T1000 (cell line): Measurements from ENCODE around the gene EPS8L3.
"Not testable (repeated sequence)": the region's sequence is repeated elsewhere in the genome, so short reads cannot be mapped to it uniquely, and the experiment has no call there.

Experiments
- DNase-seq: peaks from one replicate; lab custom pipeline; 2025; ENCODE audit warnings: mixed read lengths; lab: John Stamatoyannopoulos, UW

Gene EPS8L3

DNA sequence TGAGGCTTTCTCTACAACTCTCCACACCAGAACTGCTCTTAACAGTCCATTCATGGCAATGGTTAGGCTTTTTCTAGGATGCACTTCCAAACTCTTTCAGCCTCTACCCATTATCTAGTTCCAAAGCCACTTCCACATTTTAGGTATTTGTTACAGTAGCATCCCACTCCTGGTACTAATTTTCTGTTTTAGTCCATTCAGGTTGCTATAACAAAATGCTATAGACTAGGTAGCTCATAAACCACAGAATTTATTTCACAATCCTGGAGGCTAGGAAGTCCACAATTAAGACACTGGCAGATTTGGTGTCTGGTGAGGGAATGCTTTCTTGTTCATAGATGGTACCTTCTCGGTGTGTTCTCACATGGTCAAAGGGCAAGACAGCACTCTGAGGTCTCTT is 17.3 kb upstream of the EPS8L3 start:
- no peak for DNase-seq

DNA sequence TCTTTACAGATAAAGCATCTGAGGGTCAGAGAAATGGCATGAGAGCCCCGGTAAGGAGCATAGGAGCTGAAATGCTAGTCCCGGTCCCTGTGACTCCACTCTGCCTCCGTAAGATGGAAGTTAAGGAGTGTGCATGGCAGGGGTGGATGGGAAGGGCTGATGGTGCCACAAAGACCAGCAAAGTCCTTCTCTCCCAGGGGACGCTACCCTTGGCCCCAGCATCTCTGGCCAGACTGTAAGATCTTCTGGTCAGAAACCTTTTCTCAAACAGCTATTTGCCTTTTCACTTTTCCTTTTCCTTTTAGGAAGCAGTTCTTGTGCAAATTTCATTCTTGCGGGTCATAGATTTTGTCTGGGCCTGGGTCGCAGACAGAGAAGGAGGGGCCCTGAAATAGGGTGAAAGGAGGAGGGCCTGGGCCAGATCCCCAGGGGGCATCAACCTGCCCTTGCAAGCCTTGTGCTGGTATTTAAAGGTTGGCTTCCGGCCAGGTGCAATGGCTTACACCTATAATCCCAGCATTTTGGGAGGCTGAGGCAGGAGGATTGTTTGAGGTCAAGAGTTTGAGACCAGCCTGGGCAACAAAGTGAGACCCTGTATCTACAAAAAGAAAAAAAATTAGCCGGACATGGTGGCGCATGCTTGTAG is 14.4 kb upstream of the EPS8L3 start:
- DNase-seq = no peak

DNA sequence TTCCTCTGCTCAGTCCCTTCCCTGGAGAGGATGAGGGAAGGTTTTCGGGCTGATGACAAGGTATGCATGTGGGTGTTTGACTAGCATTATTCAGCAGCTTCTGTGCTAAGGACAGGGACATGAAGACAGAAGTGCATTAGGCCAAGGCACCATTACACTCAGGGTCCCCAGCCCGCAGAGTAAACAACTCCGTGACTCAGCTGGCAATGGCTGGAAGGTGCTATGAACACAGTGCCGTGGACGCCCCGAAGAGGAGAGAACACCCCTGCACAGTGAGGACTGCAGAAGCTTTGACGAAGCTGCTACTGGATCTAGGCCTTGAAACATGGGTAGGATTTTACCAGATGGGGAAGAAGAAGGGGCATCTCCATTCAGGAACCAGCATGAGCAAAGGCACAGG is 13.7 kb upstream of the EPS8L3 start:
- no peak for DNase-seq

DNA sequence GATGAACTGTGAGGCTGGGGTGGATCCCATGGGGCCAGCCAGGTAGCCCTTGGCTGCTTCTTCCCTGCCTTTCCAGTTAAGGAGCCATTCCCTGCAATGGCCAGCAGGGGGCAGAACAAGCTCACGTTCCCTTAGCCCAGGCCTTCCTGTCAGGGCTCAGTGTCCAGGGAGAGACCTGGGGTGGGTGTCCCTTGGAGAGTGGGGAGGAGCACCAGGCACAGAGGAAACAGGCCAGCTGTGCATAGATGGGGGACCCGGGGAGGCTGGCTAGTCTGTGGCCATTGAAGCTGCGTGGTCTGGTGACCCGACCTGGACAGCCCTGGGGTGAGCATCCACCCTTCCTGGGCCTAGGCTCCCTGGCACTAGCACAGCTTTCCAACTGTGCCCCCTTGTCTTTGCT is 13.2 kb upstream of the EPS8L3 start:
- DNase-seq = peak; percentile 76

DNA sequence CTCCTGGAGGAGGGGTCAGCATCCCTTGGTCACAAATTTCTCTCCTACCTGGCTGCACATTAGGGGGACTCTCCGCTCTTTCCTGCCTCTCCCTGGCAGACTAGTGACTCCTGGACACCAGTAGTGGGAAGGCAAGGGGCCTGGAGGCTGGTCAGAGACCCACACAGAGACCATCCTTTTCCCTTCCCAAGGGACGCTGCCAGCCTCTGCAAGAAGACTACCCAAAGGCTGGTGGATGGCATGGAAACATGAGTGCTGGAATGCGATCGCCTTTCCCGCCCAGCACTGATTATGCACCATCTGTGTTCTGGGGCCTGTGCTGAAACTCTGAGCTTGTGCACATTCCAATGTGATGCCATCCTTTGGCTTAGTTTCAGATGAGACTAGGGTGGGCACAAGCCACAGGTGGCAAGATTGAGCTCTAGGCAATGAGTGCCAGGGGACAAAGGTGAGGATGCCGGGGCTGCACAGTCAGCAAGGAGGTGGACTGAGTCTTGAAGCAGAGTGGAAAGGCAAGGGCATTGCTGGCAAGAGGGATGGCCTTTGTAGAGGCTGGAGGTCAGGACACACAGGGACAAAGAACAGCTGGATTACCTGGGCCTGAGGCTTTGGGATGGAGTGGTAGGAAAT is 12.6 kb upstream of the EPS8L3 start:
- DNase-seq = no peak

DNA sequence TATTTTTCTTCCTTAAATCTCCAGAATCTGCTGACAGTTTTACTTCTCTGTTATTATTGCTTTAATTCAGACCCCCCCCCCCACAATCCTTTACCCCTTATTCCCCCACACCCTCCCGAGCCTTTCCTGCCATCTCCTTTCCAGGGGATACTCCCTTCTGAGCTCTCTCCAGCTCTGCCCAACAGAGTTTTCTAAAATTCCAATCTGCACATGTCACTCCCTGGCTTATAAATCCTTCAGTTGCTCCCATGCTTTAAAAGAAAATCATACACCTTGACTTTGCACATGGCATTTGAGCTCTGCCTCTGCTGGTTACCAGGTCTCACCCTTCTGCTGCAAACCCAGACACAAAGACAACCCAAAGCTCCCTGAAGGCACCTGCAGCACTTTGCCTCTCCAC is 11.7 kb upstream of the EPS8L3 start:
- DNase-seq = no peak

DNA sequence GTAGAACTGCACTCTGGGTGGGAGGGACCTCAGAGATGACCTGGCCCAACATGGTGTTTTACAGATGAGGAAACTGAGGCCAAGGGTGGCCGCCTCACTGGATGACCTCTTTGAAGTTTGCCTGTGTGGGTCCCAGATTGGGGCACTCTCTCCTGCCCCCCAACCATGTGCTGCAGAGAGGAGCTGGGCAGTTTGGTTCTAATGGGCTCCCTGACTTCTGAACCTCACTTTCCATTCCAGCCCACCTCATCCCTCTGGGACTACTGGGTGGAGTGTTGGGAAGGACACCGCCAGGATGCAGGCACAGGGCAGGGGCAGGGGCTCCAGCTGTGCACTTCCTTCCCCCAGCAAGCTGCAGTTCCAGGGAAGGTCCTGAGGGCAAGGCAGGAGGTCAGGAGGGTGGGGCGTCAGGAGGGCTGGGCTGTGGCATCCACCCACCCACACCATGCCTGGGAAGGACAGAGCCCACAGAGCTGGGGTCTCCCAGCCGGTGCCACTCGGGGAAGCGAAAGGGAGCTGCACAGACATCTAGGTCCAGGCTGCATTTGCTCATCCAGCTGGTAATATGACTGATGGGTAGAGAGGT is 10.3 kb upstream of the EPS8L3 start:
- no peak for DNase-seq

DNA sequence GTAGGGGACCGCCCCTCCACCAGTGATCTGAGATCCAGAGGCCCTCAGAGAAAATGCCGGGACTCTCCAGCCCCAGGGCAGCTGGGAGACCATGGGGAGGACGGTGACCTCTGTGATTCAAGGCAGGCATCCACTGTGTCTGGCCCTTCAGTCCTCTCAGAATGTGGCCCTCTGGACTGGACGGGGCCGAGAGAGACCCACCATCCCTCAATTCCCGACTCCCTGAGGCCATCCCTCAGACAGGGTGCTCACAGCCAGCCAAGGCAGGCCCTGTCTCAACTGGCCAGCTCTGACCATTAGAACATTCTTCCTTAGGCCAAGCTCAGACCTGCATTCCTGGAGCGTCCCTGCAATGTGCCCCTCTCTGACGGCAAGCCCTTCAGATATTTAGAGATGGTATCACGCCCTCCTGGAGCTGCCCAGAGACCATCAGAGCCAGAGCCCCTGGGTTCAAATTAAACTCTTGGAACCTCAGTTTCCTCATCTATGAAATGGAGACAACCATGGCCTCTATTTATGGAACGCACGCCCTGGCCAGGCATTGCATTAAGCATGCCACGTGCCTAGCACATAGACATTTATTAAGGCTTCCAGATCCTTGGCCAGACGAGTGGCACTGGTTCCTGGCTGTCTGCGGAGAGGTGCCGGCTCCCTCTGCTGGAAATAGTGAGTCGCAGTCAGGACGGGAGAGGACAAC is 9.6 kb upstream of the EPS8L3 start:
- DNase-seq = peak; percentile 68

DNA sequence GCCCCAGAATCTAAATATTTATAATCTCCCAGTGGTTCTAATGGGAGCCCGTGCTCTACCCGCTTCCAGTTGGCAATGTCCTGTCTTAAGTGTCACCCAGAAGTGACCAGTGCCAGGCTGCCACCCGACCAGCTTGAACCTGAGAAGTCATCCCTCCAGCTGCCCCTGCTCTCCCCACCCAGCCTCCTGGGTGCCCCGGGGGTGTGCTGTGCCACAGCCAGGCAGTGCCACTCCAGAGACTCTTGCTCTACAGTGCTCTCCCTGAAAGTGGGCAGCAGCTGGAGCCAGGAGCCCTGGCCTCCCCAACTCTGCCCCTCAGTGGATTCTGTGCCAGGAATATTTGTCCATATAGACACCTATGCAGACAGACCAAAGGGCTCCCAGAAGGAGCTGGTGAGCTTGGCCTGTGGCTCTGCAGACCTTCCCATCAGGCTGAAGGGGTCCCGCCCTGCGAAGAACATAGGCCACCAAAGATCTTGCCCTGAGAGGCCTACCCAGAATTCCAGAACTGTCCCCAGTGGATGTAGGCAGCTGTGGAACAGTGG is 9.0 kb upstream of the EPS8L3 start:
- DNase-seq = no peak

DNA sequence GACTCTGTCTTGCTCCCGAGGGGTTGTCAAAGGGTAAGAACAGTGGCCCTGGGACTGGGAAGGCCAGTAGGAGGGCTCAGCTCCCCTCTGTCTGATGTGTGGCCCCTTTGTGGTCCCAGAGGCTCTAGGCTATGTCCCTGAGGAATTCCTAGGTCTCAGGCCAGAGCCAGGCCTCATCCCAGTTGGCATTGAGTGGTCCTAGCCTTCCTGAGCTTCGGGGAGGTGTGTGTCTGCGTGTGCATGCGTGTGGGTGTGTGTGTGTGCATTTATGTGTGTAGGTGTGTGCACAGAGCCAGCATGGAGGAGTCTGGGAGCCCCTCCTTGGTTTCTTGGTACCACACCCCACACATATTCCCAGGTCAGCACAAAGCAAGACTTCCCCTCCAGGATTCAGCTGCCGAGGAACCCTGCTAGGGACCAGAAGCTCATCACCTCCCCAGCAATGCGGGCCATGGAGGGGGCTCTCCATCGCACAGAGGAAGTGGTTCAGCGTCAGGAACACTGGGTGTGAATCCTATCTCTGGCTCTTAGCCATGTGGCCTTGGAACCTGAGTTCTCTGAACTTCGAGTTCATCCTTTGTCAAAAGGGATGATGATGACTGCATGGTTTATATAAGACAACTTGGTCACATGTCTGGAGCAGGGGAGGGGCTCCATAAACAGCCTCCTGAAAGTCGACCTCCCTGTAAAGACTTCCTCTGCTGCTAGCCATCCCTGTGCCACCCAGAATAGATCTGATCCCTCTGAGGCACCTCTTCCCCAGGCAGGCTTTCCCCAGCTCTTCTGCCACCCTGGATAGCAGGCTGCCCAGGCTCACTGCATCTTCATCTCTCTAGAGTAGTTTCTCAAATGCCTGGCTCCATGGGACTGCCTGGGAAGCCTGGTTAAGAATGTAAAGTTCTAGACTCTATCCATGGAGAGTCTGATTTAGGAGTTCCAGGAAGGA is 8.3 kb upstream of the EPS8L3 start:
- no peak for DNase-seq

DNA sequence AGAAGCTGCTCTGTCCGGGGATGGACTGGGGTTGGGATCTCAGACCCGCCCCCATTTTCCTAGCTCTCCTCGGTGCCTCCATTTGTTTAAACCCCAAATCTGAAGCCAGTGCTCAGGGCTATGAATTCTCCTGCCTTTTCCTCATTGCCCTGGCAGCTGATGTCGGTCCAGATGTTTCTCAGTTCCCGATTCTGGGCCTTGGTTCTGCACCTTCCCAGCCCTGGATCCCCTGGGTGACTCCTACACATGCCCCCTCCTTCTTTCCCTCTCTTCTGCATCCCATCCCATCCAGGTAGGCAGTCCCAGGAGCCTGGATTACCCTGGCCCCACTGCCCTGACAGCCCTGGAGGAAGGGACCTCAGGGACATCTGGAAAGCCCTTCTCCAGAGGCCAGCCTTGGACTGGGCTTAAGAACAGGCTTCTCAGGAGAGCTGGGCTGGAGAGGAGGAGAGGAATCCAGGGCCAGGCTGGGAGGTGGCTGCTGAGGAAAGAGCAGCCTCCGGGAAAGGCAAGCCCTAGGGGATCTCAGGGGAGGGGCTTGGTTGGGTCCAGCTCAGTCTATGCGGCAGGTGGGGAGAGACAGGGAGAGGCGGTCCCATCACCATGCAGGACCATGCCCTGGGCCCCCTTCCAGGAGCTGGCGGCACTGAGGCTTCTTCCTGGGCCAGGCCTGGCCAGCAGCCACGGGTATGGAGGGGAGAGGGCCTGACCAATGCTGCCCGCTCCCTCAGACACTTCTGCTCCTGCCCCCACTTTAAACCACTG is 6.8 kb upstream of the EPS8L3 start:
- DNase-seq = no peak

DNA sequence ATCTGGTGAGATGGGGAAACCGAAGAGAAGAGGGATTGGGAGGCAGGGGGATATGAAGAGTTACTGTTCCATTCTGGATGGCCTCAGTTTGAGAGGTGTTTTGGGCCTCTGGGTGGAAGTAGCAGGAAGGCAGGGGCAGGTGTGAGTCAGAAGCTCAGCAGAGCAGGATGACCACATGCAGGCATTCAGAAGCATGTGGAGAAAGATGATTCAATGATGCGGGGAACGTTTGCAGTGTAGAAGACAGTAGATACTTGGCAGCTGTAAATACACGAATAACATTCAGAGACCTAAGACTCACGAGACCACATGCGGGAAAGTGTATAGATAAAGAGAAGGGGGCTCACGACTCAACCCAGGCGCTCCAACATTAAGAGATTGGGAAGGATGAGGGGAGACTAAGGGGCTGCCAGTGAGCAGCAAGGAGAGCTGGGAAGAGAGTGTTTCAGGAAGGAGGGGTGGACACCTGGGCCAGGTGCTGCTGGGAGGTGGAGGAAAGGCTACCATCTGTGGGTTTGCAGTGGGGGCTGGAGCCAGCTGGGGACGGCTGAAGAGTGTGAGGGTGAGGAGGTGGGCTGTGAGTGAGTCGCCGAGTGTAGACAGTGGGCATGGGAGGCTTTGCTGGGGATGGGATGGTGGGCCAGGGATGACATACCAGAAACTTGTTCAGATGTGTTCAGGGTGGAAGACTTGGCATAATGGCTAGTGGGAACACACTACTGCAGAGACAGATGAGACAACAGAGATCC is 5.8 kb upstream of the EPS8L3 start:
- DNase-seq = peak; percentile 16

DNA sequence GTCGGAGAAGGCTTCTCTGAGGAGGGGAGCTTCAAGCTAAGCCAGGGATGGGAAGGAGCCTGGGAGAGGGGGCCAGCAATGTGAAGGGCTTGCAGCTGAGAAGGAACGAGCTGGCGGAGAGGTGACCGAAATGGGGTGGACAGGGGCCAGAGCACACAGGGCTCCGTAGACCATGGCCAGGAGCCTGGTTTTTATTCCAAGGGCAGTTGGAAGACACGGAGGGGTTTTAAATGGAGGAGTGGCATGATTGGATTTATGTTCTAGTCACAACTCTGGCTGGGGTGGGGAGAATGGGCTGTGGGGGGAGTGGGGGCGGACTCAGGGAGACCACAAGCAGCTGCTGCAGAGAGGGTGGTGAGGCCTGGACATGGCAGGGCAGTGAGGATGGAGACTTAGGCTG is 5.1 kb upstream of the EPS8L3 start:
- DNase-seq = no peak

DNA sequence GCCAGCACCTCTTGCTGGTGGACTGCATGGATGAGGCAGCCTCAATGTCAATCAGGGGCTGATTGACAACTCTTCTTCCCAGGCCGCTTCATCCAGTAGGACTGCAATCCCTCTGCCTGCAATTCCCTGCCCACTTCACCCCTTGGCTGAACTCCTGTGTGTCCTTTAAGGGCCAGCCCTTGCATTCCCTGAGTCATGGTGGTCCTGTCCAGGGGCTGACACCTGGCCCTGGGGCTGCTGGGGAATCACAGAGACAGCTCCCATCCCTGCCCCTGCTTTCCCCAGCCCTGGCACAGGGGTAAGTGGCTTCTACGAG is 4.6 kb upstream of the EPS8L3 start:
- no peak for DNase-seq

DNA sequence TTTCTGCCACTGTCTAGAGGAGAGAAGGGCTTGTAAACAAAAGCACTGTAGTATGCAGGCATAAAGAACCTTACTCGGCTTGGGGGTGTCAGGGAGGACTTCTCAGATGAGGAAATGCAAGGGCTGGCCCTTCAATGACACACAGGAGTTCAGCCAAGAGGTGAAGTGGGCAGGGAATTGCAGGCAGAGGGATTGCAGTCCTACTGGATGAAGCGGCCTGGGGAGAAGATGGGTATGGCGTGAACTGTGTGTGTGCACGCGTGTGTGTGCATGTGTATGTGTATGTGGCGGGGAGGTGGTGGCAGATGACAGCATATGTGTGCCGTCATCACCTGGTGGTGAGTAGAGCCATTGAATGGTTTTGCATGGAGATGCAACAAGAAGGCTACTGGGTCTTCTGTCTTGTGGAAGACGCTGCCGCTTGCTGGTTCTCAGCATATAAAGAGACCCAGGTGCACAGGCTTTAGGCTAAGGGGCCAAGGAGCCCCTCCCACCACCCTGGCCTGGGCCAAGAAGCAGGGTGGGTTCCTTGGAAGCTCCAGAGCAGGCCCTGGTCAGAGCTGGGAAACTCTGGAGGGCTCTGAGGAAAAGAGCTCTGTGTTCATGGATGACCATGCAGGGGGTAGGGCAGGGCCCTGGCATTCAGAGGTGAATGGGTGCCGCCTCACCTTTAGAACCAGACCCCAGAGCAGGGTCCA is 4.1 kb upstream of the EPS8L3 start:
- DNase-seq = no peak

DNA sequence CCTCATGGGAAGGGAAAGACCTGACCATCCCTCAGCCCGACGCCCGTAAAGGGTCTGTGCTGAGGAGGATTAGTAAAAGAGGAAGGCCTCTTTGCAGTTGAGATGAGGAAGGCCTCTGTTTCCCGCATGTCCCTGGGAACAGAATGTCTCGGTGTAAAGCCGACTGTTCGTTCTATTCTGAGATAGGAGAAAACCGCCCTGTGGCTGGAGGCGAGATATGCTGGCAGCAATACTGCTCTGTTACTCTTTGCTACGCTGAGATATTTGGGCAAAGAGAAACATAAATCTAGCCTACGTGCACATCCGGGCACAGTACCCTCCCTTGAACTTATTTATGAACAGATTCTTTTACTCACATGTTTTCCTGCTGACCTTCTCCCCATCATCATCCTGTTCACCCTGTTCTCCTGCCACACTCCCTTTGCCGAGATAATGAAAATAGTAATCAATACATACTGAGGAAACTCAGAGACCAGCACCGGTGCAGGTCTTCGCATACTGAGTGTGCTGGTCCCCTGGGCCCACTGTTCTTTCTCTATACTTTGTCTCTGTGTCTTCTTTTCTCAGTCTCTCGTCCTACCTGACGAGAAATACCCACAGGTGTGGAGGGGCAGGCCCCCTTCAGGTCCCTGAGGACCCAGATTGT is 3.4 kb upstream of the EPS8L3 start:
- not testable (repeated sequence) for DNase-seq

DNA sequence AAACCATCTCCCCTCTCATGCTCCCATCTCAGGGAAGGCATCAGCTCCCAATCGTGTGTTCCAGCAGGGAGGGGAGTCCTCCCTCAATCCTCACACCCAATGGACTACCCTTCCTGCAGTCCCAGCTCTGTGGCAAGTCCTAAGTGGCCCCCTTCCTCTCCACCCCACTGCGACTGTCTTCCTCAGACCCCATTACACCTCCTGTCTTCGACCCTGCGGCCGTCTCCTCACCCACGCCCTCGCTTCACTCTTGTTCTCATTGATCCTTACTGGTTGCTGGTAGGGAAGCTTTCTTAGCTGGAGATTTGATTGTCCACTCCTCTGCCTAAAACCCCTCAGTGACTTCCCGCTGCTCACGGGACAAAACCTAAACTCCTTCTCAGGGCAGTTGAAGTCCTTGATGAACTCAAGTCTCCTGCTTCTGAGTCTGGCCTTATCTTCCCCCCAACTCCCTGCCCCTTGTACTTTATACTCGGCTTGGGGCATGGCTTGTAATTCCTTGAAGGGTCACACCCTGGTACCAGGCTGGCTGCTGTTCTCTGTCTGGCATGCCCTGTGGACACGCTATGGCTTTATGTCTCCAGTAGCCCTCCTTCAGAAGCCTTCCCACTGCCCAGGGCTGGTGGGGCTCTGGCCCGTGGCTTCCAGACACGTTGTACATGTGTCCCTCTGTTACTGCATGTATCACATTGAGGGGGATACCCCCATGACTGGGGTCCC is 2.3 kb upstream of the EPS8L3 start:
- DNase-seq = no peak

DNA sequence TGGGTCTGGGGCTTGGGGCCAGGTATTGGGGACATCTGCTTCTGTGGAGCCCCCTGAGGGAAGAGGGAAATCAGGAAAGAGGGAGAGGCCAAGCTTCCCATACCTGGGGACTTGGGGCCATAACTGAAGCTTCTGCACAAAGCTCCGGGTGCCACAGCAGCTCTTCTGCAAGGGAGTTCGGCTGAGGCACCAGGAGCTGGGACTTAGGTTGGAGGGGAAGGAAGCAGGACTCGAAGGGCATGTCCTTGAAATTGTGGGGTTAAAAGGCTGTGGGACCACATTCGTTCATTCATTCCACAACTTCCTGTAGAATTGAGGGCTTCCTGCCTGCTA is 1.7 kb upstream of the EPS8L3 start:
- no peak for DNase-seq
